GM18861 (cell line): Measurements from ENCODE around the gene AGPS.

Experiments
- ATAC-seq: cut with Tn5 transposase; IDR thresholded peaks from one replicate; pipeline ENCODE4 v1.9.1; 2021; ENCODE audit not compliant: unreplicated experiment

The AGPS gene

DNA sequence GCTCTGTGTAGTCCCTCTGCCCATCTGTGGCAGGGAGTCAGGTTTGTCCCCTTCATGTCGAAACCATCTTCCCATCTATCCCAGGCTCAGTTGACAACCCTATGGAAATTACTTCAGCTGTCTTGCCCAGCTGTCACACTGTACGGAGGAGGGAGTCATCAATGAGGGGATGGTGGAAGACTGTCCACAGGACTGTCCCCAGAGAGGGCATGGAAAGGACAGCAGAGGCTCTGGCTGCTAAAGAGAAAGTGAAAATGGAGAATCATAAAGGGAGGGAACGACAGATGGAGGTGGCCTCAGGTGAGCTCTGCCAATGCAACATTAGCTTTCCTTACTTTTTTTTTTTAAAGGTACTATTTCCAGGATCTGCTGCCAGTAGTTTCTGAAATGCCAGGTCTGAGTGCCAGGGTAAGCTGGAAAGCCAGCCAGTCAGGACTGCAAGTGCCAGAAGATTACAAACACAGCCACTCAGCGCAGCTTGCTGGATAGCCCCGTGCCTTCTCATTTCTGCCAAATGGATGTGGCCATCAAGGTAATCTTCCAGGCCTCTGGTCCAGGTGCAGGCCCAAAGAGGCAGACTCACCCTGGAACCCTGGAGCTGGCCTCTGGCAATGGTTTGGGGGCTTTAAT, 192.8 kb downstream of the AGPS start:
- ATAC-seq = no peak

DNA sequence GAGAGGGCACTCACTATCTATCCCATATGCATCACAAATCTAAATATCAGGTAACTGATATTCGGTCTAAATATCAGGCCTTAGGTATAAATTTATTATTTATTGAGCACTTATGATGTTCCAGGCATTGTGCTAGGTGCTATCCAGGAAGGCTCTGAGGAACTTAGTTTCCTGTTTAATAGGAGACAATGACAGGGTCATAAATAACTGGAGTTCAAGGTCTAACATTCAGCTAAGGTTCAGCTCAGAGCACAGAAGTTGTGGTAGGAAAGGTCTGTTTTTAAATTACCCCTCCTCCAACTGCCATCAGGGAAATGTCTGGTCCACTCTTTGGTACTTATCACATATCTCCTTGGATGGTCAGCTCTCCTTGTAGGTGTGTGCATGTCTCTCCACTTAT, 193.6 kb downstream of the AGPS start:
- ATAC-seq = no peak

DNA sequence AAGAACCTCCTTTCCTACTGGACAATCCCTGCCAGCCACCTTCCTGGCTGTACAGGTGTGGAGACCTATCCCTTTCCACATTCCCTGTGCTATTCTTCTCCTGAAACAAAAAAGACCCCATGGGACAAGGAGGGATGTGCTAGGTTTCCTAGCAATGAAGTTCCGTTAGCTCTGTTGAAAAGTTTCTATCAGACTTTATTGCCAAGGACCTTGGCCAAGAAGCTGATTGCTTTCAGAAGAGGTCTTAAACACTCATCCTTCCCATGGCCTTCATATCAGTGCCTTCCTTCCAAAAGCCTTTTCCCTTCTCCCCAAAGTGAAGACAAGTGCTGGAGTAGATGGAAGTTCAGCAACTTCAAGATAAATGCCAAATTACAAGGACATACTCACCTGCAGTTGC, 194.8 kb downstream of the AGPS start:
- ATAC-seq = no peak

DNA sequence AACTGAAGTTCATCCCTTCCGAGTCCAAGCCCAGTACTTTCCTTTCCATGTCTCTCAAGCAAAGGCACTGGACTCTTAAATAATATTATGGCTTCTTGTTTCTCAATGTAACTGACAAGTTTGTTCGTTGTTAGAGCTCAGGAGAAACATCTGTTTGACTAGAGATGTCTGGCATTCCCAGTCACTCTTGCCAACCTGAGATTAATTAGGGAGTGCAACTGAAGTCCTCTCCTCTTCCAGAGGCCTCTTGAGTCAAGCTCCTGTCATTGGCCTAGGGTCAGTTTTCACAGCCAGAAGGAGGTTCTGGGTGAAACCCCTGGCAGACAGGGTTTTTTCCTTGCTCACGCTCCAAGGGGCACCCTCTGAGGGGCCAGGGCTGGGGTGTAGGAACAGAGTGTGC, 196.1 kb downstream of the AGPS start:
- no peak for ATAC-seq

DNA sequence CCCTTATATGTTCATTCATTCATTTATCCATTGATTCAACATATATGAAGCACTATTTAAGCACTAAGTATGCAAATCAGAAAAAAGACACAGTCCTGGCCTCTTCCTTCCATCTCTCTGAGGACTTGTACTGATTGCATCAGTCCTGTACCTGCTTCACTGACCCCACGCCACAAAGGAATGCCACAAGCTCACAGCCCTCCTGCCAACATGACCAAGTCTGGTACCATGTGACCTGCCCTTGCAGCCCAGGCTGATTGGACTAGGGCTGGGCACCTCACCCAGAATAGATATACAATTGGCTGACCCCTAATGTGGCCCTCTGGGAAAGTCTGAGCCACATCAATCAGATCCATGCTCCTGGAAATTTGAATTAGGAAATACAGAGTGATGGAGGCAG, 196.6 kb downstream of the AGPS start:
- no peak for ATAC-seq

DNA sequence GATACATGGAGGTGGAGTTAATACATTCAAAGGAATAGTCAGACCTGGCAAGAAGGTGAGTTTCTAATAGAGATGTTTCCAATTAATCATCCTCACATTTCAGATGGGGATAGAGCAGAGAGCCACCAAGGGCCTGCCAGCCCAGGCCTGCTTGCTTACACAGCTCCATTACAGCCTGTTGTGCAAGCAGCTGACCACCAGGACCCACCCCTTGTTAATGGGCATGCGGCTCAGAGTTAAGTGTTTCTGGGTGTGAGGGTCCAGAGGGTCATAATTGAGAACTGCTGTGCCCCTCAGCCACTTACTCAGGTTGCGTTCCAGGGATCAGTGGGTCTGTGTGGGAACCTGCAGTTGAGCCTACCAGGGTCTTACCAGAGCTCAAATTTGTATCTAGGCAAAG, 199.8 kb downstream of the AGPS start:
- ATAC-seq = no peak

DNA sequence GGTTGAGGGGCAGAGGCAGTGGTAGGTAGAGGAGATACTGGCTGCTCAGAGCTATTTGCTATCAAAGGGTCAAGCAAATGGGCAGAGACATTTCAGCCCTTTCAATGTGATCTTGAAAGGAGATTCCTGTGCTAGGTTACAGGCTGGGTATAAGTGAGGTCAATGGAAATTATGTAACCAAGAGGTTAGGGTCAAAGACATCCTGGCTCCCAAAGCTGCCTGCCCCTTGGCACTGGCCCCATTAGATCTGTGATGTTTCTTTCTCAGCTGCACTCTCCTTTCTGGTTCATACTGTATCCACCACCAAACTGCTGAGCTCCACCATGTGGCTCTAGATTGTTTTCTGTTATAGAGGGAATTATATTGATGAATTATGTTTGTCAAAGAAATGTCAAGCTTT, 200.4 kb downstream of the AGPS start:
- no peak for ATAC-seq

DNA sequence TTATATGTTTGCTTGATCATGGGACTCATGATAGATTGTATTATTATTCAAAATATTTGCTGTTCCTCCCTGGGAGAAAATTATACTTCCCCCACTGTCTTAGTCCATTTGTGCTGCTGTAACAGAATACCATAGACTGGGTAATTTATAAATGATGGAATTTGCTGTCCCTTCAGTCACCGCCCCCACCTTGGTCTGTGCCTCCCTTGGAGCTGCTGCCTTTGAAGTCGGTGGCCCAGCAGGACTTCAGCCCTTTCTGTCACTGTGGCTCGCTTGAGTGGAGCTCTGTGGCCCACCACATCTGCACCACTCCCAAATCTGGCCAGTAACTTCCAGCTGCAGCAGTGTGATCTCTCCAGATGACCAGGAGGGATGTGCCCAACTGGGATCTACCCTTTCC, 200.8 kb downstream of the AGPS start:
- no peak for ATAC-seq
